Ectodermal cell (in vitro differentiated cells): ENCODE results near the gene MYOM3.

Experiments
- H3K27ac ChIP-seq: 2 replicates; pipeline ENCODE4 v1.7.0; 2013; ENCODE audit warnings: mild to moderate bottlenecking, low read depth, low read length; ENCODE audit not compliant: insufficient read depth, poor library complexity, severe bottlenecking
- H3K27me3 ChIP-seq: 2 replicates; pipeline ENCODE4 v1.7.0; 2013; ENCODE audit warnings: mild to moderate bottlenecking, low read length; ENCODE audit not compliant: insufficient read depth, control insufficient read depth, poor library complexity, severe bottlenecking
- H3K36me3 ChIP-seq: one replicate; pipeline ENCODE4 v1.7.0; 2013; ENCODE audit warnings: low read length; ENCODE audit not compliant: control insufficient read depth, insufficient read depth
- H3K4me1 ChIP-seq: one replicate; pipeline ENCODE4 v1.7.0; 2013; ENCODE audit warnings: low read length; ENCODE audit not compliant: control insufficient read depth, insufficient read depth
- H3K4me3 ChIP-seq: 2 replicates; pipeline ENCODE4 v1.7.0; 2013; ENCODE audit warnings: low read depth, low read length, control low read depth; ENCODE audit not compliant: insufficient read depth
- H3K9me3 ChIP-seq: 2 replicates; pipeline ENCODE4 v1.7.0; 2013; ENCODE audit warnings: mild to moderate bottlenecking, low read length, moderate library complexity; ENCODE audit not compliant: control insufficient read depth
- WGBS, 2 experiments: methylation state at CpG; one replicate each; pipeline ENCODE4 v1.1.7; 2013; ENCODE audit warnings: missing lambda C conversion rate in 2 of 2; 5-methylcytosine and 5-hydroxymethylcytosine counted together

MYOM3 gene

GRCh38 chr1:24138476-24139221 is 26.7 kb upstream of the MYOM3 start:
- H3K36me3 ChIP-seq, result no peaks in the 10 kb centered on the region
- no peaks in the 10 kb centered on the region for H3K4me1 ChIP-seq
- H3K9me3 ChIP-seq, result no peaks in the 10 kb centered on the region
- no peak overlapping the region for H3K4me3 ChIP-seq
- no peaks in the 10 kb centered on the region for H3K27me3 ChIP-seq
- 86 to 87% methylated on average over 13 of the region's 13 CpGs for WGBS, 2 experiments
- no peak overlapping the region for H3K27ac ChIP-seq

- H3K27me3 ChIP-seq, result no peaks in the 10 kb centered on the region
Observed at GRCh38 chr1:24136956-24137539, 25.1 kb upstream of the MYOM3 start.

GRCh38 chr1:24134376-24134775 is 22.4 kb upstream of the MYOM3 start:
- peaks cover 2% of the 10 kb centered on the region for H3K9me3 ChIP-seq
- no peaks in the 10 kb centered on the region for H3K4me1 ChIP-seq
- 88 to 95% methylated on average over 3 of the region's 3 CpGs for WGBS, 2 experiments
- no peak overlapping the region for H3K27ac ChIP-seq
- H3K36me3 ChIP-seq, result no peaks in the 10 kb centered on the region
- no peak overlapping the region for H3K4me3 ChIP-seq
- H3K27me3 ChIP-seq, result no peaks in the 10 kb centered on the region

More at GRCh38 chr1:24136956-24137539, 25.1 kb upstream of the MYOM3 start:
- no peak overlapping the region for H3K4me3 ChIP-seq
- H3K36me3 ChIP-seq, result no peaks in the 10 kb centered on the region
- H3K4me1 ChIP-seq, result no peaks in the 10 kb centered on the region
- H3K9me3 ChIP-seq, result no peaks in the 10 kb centered on the region
- WGBS, 2 experiments, result 83 to 86% methylated on average over 15 of the region's 15 CpGs
- no peak overlapping the region for H3K27ac ChIP-seq

- no peaks in the 10 kb centered on the region for H3K27me3 ChIP-seq
- WGBS, 2 experiments, result no CpG with 5 or more reads among the region's 1 CpG
- peaks cover 2% of the 10 kb centered on the region for H3K9me3 ChIP-seq
- H3K27ac ChIP-seq, result no peak overlapping the region
- no peaks in the 10 kb centered on the region for H3K36me3 ChIP-seq
- no peak overlapping the region for H3K4me3 ChIP-seq
- no peaks in the 10 kb centered on the region for H3K4me1 ChIP-seq
Observed at GRCh38 chr1:24133819-24134218, 21.9 kb upstream of the MYOM3 start.

- 91 to 92% methylated on average over 3 of the region's 3 CpGs for WGBS, 2 experiments
- Histone ChIP-seq H3K27me3 (no peaks in the 10 kb centered on the region), H3K36me3 (no peaks in the 10 kb centered on the region), H3K4me3 (no peak overlapping the region), H3K27ac (no peak overlapping the region), H3K4me1 (no peaks in the 10 kb centered on the region), H3K9me3 (peaks cover 2% of the 10 kb centered on the region)
Observed at GRCh38 chr1:24130385-24130784, 18.4 kb upstream of the MYOM3 start.

GRCh38 chr1:24127801-24128363 is 15.9 kb upstream of the MYOM3 start:
- Histone ChIP-seq H3K36me3 (no peaks in the 10 kb centered on the region), H3K27ac (no peak overlapping the region), H3K4me1 (no peaks in the 10 kb centered on the region), H3K9me3 (peaks cover 2% of the 10 kb centered on the region), H3K27me3 (no peaks in the 10 kb centered on the region), H3K4me3 (no peak overlapping the region)
- WGBS, 2 experiments, result 85% methylated on average over 7 of the region's 7 CpGs

- Histone ChIP-seq H3K4me1 (no peaks in the 10 kb centered on the region), H3K27me3 (no peaks in the 10 kb centered on the region), H3K9me3 (peaks cover 2% of the 10 kb centered on the region), H3K36me3 (no peaks in the 10 kb centered on the region), H3K27ac (no peak overlapping the region), H3K4me3 (no peak overlapping the region)
- WGBS, 2 experiments, result 82 to 89% methylated on average over 3 of the region's 3 CpGs
Observed at GRCh38 chr1:24127134-24127800, 15.3 kb upstream of the MYOM3 start.

GRCh38 chr1:24126672-24127023 is 14.7 kb upstream of the MYOM3 start:
- H3K36me3 ChIP-seq, result no peaks in the 10 kb centered on the region
- H3K27ac ChIP-seq, result no peak overlapping the region
- 84 to 95% methylated on average over 3 to 4 of the region's 5 CpGs for WGBS, 2 experiments
- peaks cover 2% of the 10 kb centered on the region for H3K9me3 ChIP-seq
- no peaks in the 10 kb centered on the region for H3K4me1 ChIP-seq
- H3K27me3 ChIP-seq, result no peaks in the 10 kb centered on the region
- H3K4me3 ChIP-seq, result no peak overlapping the region

- Histone ChIP-seq H3K27me3 (no peaks in the 10 kb centered on the region), H3K4me1 (no peaks in the 10 kb centered on the region), H3K36me3 (no peaks in the 10 kb centered on the region), H3K9me3 (peaks cover 2% of the 10 kb centered on the region), H3K4me3 (no peak overlapping the region), H3K27ac (no peak overlapping the region)
- WGBS, 2 experiments, result 78 to 81% methylated on average over 5 to 6 of the region's 6 CpGs
Observed at GRCh38 chr1:24126018-24126671, 14.2 kb upstream of the MYOM3 start.

- Histone ChIP-seq H3K36me3 (no peaks in the 10 kb centered on the region), H3K4me3 (no peak overlapping the region), H3K9me3 (no peaks in the 10 kb centered on the region), H3K27ac (no peak overlapping the region), H3K4me1 (no peaks in the 10 kb centered on the region), H3K27me3 (no peaks in the 10 kb centered on the region)
- 91 to 94% methylated on average over 3 to 4 of the region's 4 CpGs for WGBS, 2 experiments
Observed at GRCh38 chr1:24125456-24125855, 13.5 kb upstream of the MYOM3 start.
